ENCODE measurements around the gene C1orf159. TPM values are rescaled to one million over a fixed set of nuclear protein-coding genes. Genes with fewer than 3 reads are reported as not detected.
"Not testable (repeated sequence)": the region's sequence is repeated elsewhere in the genome, so short reads cannot be mapped to it uniquely, and the experiment has no call there.

Gene C1orf159
- total RNA-seq, 2 donors from 2014 or later: 8.8 to 13.2 TPM

DNA sequence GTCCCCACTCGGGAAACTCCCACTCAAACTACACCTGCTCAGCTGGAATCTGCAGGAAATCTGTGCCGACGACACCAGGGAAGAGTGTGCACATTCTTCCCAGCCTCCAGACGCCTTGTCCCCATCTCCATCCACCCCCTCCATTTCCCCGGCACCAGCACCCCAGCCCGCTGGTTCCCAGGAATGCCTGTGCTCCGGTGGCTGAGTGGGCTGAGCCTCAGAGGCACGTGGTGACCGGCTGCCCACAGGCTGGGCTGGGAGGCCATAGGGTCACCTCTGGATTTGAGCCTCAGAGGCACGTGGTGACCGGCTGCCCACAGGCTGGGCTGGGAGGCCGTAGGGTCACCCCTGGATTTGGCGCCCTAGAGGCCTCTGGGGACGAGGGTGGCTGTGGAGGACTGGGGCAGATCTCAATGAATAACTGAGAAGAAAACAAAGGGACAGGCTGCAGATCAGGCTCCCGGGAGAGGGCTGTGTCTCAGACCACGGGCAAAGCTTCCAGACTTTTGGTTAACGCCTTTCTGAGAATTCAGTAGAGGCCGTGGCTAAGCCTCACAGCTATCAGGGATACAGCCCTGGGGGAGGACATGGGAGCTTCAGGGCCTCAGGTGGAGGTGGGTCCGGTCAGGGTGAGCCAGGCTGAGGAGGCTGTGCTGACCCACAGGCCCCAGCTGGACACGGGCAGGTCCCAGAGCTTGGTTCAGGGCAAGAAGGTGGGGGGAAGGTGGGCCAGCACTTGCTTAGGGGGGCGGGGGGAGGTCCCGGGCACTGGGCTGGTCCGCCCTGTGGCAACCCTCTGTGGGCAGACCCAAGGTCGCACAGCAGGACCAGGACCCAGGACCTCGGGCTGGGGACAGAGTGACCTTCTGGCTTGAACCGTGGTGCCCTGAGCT is 40.5 kb upstream of the C1orf159 start:
- Histone ChIP-seq H3K27ac (no peak overlapping the region), H3K36me3 (replicated peaks in 1 of 2; ENCODE audit: insufficient read depth in 1 of 2, low read depth in 2 of 2) (no peaks in the 10 kb centered on the region), H3K27me3 (no peaks in the 10 kb centered on the region), H3K9me3 (no peaks in the 10 kb centered on the region), H3K4me3 (no peak overlapping the region), H3K4me1 (peaks cover 14% of the 10 kb centered on the region)
- no peak for DNase-seq
- no peak for ATAC-seq
- no peak for TF ChIP-seq POLR2A (IDR thresholded peaks at IDR 0.05)
- TF ChIP-seq, protein P1, sequence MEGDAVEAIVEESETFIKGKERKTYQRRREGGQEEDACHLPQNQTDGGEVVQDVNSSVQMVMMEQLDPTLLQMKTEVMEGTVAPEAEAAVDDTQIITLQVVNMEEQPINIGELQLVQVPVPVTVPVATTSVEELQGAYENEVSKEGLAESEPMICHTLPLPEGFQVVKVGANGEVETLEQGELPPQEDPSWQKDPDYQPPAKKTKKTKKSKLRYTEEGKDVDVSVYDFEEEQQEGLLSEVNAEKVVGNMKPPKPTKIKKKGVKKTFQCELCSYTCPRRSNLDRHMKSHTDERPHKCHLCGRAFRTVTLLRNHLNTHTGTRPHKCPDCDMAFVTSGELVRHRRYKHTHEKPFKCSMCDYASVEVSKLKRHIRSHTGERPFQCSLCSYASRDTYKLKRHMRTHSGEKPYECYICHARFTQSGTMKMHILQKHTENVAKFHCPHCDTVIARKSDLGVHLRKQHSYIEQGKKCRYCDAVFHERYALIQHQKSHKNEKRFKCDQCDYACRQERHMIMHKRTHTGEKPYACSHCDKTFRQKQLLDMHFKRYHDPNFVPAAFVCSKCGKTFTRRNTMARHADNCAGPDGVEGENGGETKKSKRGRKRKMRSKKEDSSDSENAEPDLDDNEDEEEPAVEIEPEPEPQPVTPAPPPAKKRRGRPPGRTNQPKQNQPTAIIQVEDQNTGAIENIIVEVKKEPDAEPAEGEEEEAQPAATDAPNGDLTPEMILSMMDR (IDR thresholded peaks at IDR 0.05): no peak
- intact Hi-C loops (cut with DNase I): no loop called here
- 74 to 80% methylated on average over 19 to 25 of the region's 26 CpGs for WGBS, 2 donors

DNA sequence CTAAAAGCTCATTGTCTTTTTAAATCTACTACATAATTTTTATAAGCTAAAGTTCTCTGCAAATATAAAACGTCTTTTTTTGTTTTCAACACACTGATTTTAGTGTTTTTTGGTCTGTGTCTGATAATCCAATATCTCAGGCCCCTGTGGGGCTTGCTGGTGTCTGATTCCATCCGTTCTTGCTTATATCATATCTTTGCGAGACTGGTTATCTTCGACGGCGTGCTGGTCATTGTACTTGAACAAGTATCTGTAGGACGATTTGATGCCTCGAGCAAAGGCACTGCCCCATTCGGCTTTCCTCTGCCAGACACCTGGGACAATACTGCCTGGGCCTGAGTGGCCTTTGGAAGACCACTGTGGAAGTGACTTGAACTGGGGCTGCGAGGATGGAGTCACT is 39.4 kb upstream of the C1orf159 start:
- ATAC-seq: no peak
- H3K4me1 ChIP-seq: peaks cover 14% of the 10 kb centered on the region
- no peak for DNase-seq
- intact Hi-C loops (cut with DNase I): no loop called here
- H3K27ac ChIP-seq: no peak overlapping the region
- TF ChIP-seq, protein P1 (IDR thresholded peaks at IDR 0.05): no peak
- TF ChIP-seq POLR2A (IDR thresholded peaks at IDR 0.05): no peak
- no peaks in the 10 kb centered on the region for H3K9me3 ChIP-seq
- WGBS, 2 donors: 71 to 74% methylated on average over 9 to 10 of the region's 10 CpGs
- H3K27me3 ChIP-seq: no peaks in the 10 kb centered on the region
- no peak overlapping the region for H3K4me3 ChIP-seq
- H3K36me3 ChIP-seq (replicated peaks in 1 of 2; ENCODE audit: insufficient read depth in 1 of 2, low read depth in 2 of 2): no peaks in the 10 kb centered on the region

DNA sequence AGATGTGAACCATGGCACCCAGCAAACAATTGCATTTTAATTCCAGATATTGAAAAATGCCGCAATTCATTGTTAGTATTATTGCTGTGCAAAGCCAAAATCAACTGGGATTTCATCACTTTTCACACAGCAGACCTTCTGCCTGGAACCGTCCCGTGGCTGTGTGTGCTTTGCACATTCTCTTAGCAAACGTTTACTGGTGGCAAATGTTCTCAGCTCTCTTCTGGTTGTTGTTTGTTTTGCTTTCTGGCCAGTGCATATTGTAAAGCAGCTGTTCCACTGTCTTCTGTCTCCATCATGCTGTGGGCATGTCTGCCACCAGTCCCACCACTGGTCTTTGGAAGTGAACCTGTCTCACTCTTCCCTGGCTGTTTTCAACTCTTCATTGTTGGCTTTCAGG is 38.0 kb upstream of the C1orf159 start:
- no peak overlapping the region for H3K27ac ChIP-seq
- DNase-seq (no peak), ATAC-seq (no peak)
- H3K27me3 ChIP-seq: no peaks in the 10 kb centered on the region
- H3K9me3 ChIP-seq: no peaks in the 10 kb centered on the region
- H3K4me3 ChIP-seq: no peak overlapping the region
- H3K36me3 ChIP-seq (replicated peaks in 1 of 2; ENCODE audit: insufficient read depth in 1 of 2, low read depth in 2 of 2): no peaks in the 10 kb centered on the region
- TF ChIP-seq, protein P1 (IDR thresholded peaks at IDR 0.05): no peak
- no peak for TF ChIP-seq POLR2A (IDR thresholded peaks at IDR 0.05)
- intact Hi-C loops (cut with DNase I): no loop called here
- peaks cover 14% of the 10 kb centered on the region for H3K4me1 ChIP-seq
- 41 to 42% methylated on average over 4 of the region's 4 CpGs for WGBS, 2 donors

DNA sequence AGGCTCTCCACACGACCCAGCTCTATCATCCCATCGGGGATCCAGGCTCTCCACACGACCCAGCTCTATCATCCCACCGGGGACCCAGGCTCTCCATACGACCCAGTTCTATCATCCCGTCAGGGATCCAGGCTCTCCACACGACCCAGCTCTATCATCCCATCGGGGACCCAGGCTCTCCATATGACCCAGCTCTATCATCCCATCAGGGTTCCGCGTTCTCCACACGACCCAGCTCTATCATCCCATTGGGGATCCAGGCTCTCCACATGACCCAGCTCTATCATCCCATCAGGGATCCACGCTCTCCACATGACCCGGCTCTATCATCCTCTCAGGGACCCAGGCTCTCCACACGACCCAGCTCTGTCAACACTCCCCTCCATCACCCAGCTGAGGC is 37.3 kb upstream of the C1orf159 start:
- H3K4me3 ChIP-seq; H3K9me3 ChIP-seq; H3K4me1 ChIP-seq; H3K27me3 ChIP-seq; H3K36me3 ChIP-seq (replicated peaks in 1 of 2; ENCODE audit: insufficient read depth in 1 of 2, low read depth in 2 of 2); H3K27ac ChIP-seq; ATAC-seq; DNase-seq; intact Hi-C loops (cut with DNase I): not testable (repeated sequence)
- WGBS, 2 donors: 80 to 82% methylated on average over 14 of the region's 14 CpGs

DNA sequence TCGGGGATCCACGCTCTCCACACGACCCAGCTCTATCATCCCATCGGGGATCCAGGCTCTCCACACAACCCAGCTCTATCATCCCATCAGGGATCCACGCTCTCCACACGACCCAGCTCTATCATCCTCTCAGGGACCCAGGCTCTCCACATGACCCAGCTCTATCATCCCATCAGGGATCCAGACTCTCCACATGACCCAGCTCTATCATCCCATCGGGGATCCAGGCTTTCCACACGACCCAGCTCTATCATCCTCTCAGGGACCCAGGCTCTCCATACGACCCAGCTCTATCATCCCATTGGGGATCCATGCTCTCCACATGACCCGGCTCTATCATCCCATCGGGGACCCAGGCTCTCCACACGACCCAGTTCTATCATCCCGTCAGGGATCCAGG is 36.5 kb upstream of the C1orf159 start:
- ATAC-seq; H3K36me3 ChIP-seq (replicated peaks in 1 of 2; ENCODE audit: insufficient read depth in 1 of 2, low read depth in 2 of 2); DNase-seq; H3K9me3 ChIP-seq; H3K27me3 ChIP-seq; H3K27ac ChIP-seq; H3K4me1 ChIP-seq; H3K4me3 ChIP-seq; intact Hi-C loops (cut with DNase I): not testable (repeated sequence)
- 82 to 84% methylated on average over 13 of the region's 13 CpGs for WGBS, 2 donors

DNA sequence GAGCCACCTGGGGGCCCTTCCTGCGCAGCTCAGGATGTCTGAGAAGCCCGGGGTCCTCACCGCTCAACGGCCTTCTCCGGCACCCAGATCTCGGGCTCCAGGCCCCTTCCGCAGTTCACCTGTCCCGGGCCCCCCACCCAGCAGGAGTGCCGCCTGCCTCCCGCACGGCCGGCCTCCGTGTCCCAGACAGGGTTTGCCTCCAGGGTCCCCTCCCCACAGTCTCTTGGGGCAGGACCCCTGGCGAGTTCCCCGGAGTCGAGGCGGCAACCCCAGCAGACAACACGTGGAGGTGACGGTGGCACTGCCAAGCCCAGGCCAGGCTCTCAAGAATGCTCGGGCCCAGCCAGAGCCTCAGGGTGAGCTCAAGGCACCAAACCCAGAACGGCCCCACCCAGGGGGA is 35.4 kb upstream of the C1orf159 start:
- Histone ChIP-seq H3K4me3 (no peak overlapping the region), H3K27me3 (no peaks in the 10 kb centered on the region), H3K36me3 (replicated peaks in 1 of 2; ENCODE audit: insufficient read depth in 1 of 2, low read depth in 2 of 2) (no peaks in the 10 kb centered on the region), H3K4me1 (no peaks in the 10 kb centered on the region), H3K27ac (no peak overlapping the region), H3K9me3 (no peaks in the 10 kb centered on the region)
- ATAC-seq: no peak
- TF ChIP-seq POLR2A (IDR thresholded peaks at IDR 0.05): no peak
- TF ChIP-seq, protein P1 (IDR thresholded peaks at IDR 0.05): no peak
- intact Hi-C loops (cut with DNase I): no loop called here
- DNase-seq: no peak
- WGBS, 2 donors: 67 to 93% methylated on average over 1 to 20 of the region's 21 CpGs
